HCT116 (cell line): Measurements from ENCODE around the gene HOOK1. TPM values are rescaled to one million over a fixed set of nuclear protein-coding genes. Genes with fewer than 3 reads are reported as not detected.

Source experiments
- ATAC-seq: fragments of 200-7000 bp; cut with Tn5 transposase; 2 replicates; pipeline ENCODE4 v1.9.1; 2020; ENCODE audit warnings: mild to moderate bottlenecking, moderate library complexity
- BruUV-seq: library from RNA; stranded (reverse); fragments of 400-500 nt; replicated peaks from 2 replicates; lab custom pipeline; 2021; lab: Mats Ljungman, UMichigan
- CTCF ChIA-PET: fragments of 300-600 bp; sonication (Branson Sonifier 250); formaldehyde crosslinking; loops from one replicate; lab custom pipeline; 2021; ENCODE audit warnings: antibody characterized with exemption; lab: Charles Lee
- POLR2A ChIA-PET: fragments of 300-600, 350-600 bp; sonication (Branson Sonifier 250); formaldehyde crosslinking; loops from one replicate; lab custom pipeline; 2021; ENCODE audit warnings: antibody characterized with exemption; lab: Charles Lee
- RAD21 ChIA-PET, 2 experiments: fragments of 300-600 bp; sonication (Branson Sonifier 250); formaldehyde crosslinking; loops; one replicate each; lab custom pipeline; 2023; ENCODE audit warnings: low total read pairs in 2 of 2; ENCODE audit not compliant: uncharacterized antibody in 2 of 2, unreplicated experiment in 2 of 2, low non-redundant PET in 1 of 2; lab: Charles Lee
- DNase-seq: peaks from one replicate; pipeline ENCODE4 v3.0.0-alpha.2; 2010; ENCODE audit warnings: low read depth, low spot score
- H2AFZ ChIP-seq: fragments of 200-600 bp; shearing (Covaris generic), sonication (generic); 2 replicates; pipeline ENCODE4 v1.6.1; 2017; ENCODE audit warnings: low read depth, mixed run types, mixed read lengths, antibody characterized with exemption, low read length; ENCODE audit not compliant: poor library complexity, severe bottlenecking
- H3K27ac ChIP-seq: 2 replicates; pipeline ENCODE4 v1.5.1; 2012; ENCODE audit warnings: low read depth, low read length
- H3K27me3 ChIP-seq: fragments of 200-600 bp; sonication (generic); 2 replicates; pipeline ENCODE4 v1.6.1; 2016; ENCODE audit warnings: mixed run types, low read length, mixed read lengths; ENCODE audit not compliant: insufficient read depth
- H3K36me3 ChIP-seq, 2 experiments: fragments of 200-500 bp in 1 of 2; fragments of 200-600 bp in 1 of 2; sonication (Bioruptor generic) in 1 of 2; sonication (generic) in 1 of 2; 2 replicates each; pipeline versions ENCODE4 v1.5.1 to v1.6.1; 2014 to 2016; ENCODE audit warnings: low read length in 2 of 2, inconsistent platforms in 1 of 2, mixed read lengths in 1 of 2, mixed run types in 1 of 2; ENCODE audit not compliant: insufficient read depth in 2 of 2, control insufficient read depth in 1 of 2
- H3K4me1 ChIP-seq, 2 experiments: fragments of 200-600 bp in 1 of 2; sonication (generic) in 1 of 2; 2 replicates each; pipeline versions ENCODE4 v1.5.1 to v1.6.1; 2012 to 2017; ENCODE audit warnings: low read length in 2 of 2, inconsistent platforms in 1 of 2, mild to moderate bottlenecking in 1 of 2, mixed read lengths in 1 of 2, mixed run types in 1 of 2, moderate library complexity in 1 of 2; ENCODE audit not compliant: insufficient read depth in 2 of 2, control insufficient read depth in 1 of 2
- H3K4me2 ChIP-seq: fragments of 200-600 bp; sonication (generic); 2 replicates; pipeline ENCODE4 v1.6.1; 2017; ENCODE audit warnings: mixed run types, low read length, mixed read lengths
- H3K4me3 ChIP-seq, 2 experiments: fragments of 200-600 bp in 1 of 2; sonication (generic) in 1 of 2; replicated peaks in 1 of 2; 2 replicates each; pipeline ENCODE4 v1.5.1; 2011 to 2016; ENCODE audit warnings: low read length in 2 of 2, control low read depth in 1 of 2, low read depth in 1 of 2, mild to moderate bottlenecking in 1 of 2, mixed read lengths in 1 of 2, mixed run types in 1 of 2
- H3K79me2 ChIP-seq: fragments of 200-600 bp; sonication (generic); 2 replicates; pipeline ENCODE4 v1.6.1; 2017; ENCODE audit warnings: mild to moderate bottlenecking, mixed run types, low read length, moderate library complexity, mixed read lengths; ENCODE audit not compliant: insufficient read depth
- H3K9ac ChIP-seq: fragments of 200-600 bp; sonication (generic); 2 replicates; pipeline ENCODE4 v1.6.1; 2016; ENCODE audit warnings: low read length, mixed read lengths
- H3K9me2 ChIP-seq: fragments of 200-600 bp; sonication (generic), shearing (Covaris generic); 2 replicates; pipeline ENCODE4 v1.6.1; 2017; ENCODE audit warnings: mixed run types, mild to moderate bottlenecking, moderate library complexity; ENCODE audit not compliant: insufficient read depth
- H3K9me3 ChIP-seq, 2 experiments: fragments of 200-500 bp in 1 of 2; fragments of 200-600 bp in 1 of 2; sonication (Bioruptor generic) in 1 of 2; sonication (generic) in 1 of 2; 2 replicates each; pipeline ENCODE4 v1.6.1; 2014 to 2017; ENCODE audit warnings: low read length in 2 of 2, mixed read lengths in 2 of 2, inconsistent platforms in 1 of 2, low read depth in 1 of 2, mild to moderate bottlenecking in 1 of 2, mixed run types in 1 of 2, moderate library complexity in 1 of 2; ENCODE audit not compliant: control insufficient read depth in 1 of 2, insufficient read depth in 1 of 2
- H4K20me1 ChIP-seq: fragments of 200-600 bp; sonication (generic), shearing (Covaris generic); 2 replicates; pipeline ENCODE4 v1.6.1; 2017; ENCODE audit warnings: mixed run types, mild to moderate bottlenecking, moderate library complexity; ENCODE audit not compliant: insufficient read depth
- EGR1 ChIP-seq: IDR thresholded peaks from 2 replicates; pipeline ENCODE4 v1.6.1; 2012; ENCODE audit warnings: low read depth
- ELF1 ChIP-seq: IDR thresholded peaks from 2 replicates; pipeline ENCODE4 v1.6.1; 2012; ENCODE audit warnings: low read depth, borderline replicate concordance
- FOSL1 ChIP-seq: IDR thresholded peaks from 2 replicates; pipeline ENCODE4 v1.6.1; 2012; ENCODE audit warnings: low read depth
- POLR2AphosphoS5 ChIP-seq: IDR thresholded peaks from 2 replicates; pipeline ENCODE4 v1.6.1; 2011; ENCODE audit warnings: mild to moderate bottlenecking, low read depth, low read length, moderate library complexity
- RAD21 ChIP-seq: IDR thresholded peaks from 2 replicates; pipeline ENCODE4 v1.6.1; 2012; ENCODE audit warnings: low read depth, mild to moderate bottlenecking
- REST ChIP-seq: IDR thresholded peaks from 2 replicates; pipeline ENCODE4 v1.6.1; 2012; ENCODE audit warnings: low read depth
- TCF7L2 ChIP-seq: IDR thresholded peaks from 2 replicates; pipeline ENCODE4 v1.7.0; 2011; ENCODE audit warnings: borderline replicate concordance, inconsistent platforms; ENCODE audit not compliant: insufficient read depth, insufficient read length; ENCODE audit errors: extremely low read depth
- YY1 ChIP-seq: IDR thresholded peaks from 2 replicates; pipeline ENCODE4 v1.6.1; 2011; ENCODE audit warnings: low read length, low read depth, moderate library complexity, mild to moderate bottlenecking; ENCODE audit not compliant: insufficient replicate concordance; ENCODE audit errors: extremely low read depth
- ZNF274 ChIP-seq: fragments of 200-500 bp; sonication (Bioruptor generic); IDR thresholded peaks from 2 replicates; pipeline ENCODE4 v1.6.1; 2014; ENCODE audit warnings: mild to moderate bottlenecking, low read depth, low read length, inconsistent platforms
- intact Hi-C: fragments of 100-400 bp; cut with micrococcal nuclease; formaldehyde crosslinking; loops from 2 replicates; pipeline ENCODE4 v1.10.0; 2022
- total RNA-seq: library from RNA; stranded (reverse); gene quantifications from one replicate; pipeline ENCODE4 v1.2.1, GENCODE V29; 2021; ENCODE audit not compliant: unreplicated experiment

HOOK1 gene
- total RNA-seq, 1 experiment from 2014 or later, result 30.9 TPM

DNA sequence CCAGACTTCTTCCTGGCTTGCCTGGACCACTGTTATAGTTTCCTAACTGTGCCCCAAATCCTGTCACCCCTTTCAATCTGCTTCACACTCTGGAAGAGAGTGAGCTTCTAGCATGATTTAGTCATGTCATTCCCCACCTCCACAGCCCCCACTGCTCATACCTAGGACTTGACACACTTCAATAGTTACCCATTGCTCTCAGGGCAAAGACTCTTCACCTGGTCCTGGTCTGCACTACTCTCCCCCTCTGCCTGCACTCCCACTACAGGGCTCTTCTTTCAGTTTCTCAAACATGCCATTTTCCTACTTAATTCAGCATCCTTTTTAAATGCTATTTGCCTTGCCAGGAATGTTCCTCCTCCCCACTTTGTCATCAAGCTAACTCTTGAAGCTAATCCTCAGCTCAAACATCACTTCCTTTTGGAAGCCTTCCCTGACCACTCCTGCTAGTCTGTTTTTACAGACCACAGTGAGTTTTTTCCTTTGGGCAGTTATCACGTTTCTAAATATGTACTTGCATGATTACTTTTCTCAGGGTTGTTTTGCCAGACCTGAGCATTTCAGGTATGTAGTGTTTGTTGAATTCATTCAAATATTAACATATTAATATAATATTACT is 87.1 kb downstream of the HOOK1 start:
- H4K20me1 ChIP-seq, result no peaks in the 10 kb centered on the region
- no peak overlapping the region for H3K4me2 ChIP-seq
- H2AFZ ChIP-seq, result no peak overlapping the region
- H3K4me3 ChIP-seq, result no peak overlapping the region
- no peaks in the 10 kb centered on the region for H3K9me2 ChIP-seq
- ATAC-seq (no peak), DNase-seq (no peak)
- H3K9me3 ChIP-seq, result no peaks in the 10 kb centered on the region
- ChIA-PET RAD21 (interaction anchor here in 1 of 2 experiments (1.2 to 1.4 kb wide), 2 partner anchors 45 to 46 kb away, joined by 3 read pairs; no protein-coding TSS in a partner anchor), CTCF (interaction anchor here (2.9 kb wide), 1 partner anchor 45 kb away, joined by 18 read pairs; no protein-coding TSS in a partner anchor), POLR2A (no interaction called here)
- no TSS peak for BruUV-seq
- no peaks in the 10 kb centered on the region for H3K27me3 ChIP-seq
- no peaks in the 10 kb centered on the region for H3K79me2 ChIP-seq
- no peak overlapping the region for H3K27ac ChIP-seq
- intact Hi-C loops, result loop anchor here (5.0 kb wide), 1 partner anchor 45 kb away; no protein-coding TSS in a partner anchor
- H3K36me3 ChIP-seq, result no peaks in the 10 kb centered on the region
- H3K4me1 ChIP-seq, result no peaks in the 10 kb centered on the region
- no peak overlapping the region for H3K9ac ChIP-seq
- TF ChIP-seq REST (no peak), RAD21 (no peak), EGR1 (no peak), TCF7L2 (no peak), YY1 (no peak), ZNF274 (no peak), POLR2AphosphoS5 (no peak), FOSL1 (no peak), ELF1 (no peak)
